SK-N-SH (cell line): ENCODE data around the gene TMCC3. TPM values are rescaled to one million over a fixed set of nuclear protein-coding genes. Genes with fewer than 3 reads are reported as not detected.

Experiments
- CTCF ChIA-PET: fragments of 300-600, 350-600 bp; formaldehyde crosslinking; extraction: SDS; loops from one replicate; lab custom pipeline; 2021; lab: Yijun Ruan, JAX
- POLR2A ChIA-PET: fragments of 350-600 bp; sonication (Branson Sonifier 250); formaldehyde crosslinking; extraction: SDS; loops from one replicate; lab custom pipeline; 2020; ENCODE audit warnings: antibody characterized with exemption, inconsistent platforms; lab: Yijun Ruan, JAX
- DNase-seq: peaks from one replicate; pipeline ENCODE4 v3.0.0; 2012
- H2AFZ ChIP-seq: fragments of 200-600 bp; sonication (generic); 2 replicates; pipeline ENCODE4 v1.8.1; 2016; ENCODE audit warnings: antibody characterized with exemption, mild to moderate bottlenecking, low read depth
- H3F3A ChIP-seq: fragments of 200-600 bp; sonication (generic); replicated peaks from 2 replicates; pipeline ENCODE3; 2016; ENCODE audit warnings: antibody characterized with exemption, mild to moderate bottlenecking; ENCODE audit not compliant: insufficient read depth
- H3K27ac ChIP-seq, 2 experiments: fragments of 200-500 bp in 1 of 2; fragments of 200-600 bp in 1 of 2; sonication (Bioruptor generic) in 1 of 2; sonication (generic), shearing (Covaris generic) in 1 of 2; 2 replicates each; pipeline versions ENCODE4 v1.5.1 to v1.6.1; 2014 to 2016; ENCODE audit warnings: low read depth in 2 of 2, inconsistent platforms in 1 of 2, low read length in 1 of 2, mild to moderate bottlenecking in 1 of 2, mixed read lengths in 1 of 2
- H3K27me3 ChIP-seq: fragments of 200-600 bp; sonication (generic), shearing (Covaris generic); 2 replicates; pipeline ENCODE4 v1.6.1; 2016; ENCODE audit warnings: mixed run types; ENCODE audit not compliant: insufficient read depth
- H3K36me3 ChIP-seq, 2 experiments: fragments of 200-500 bp in 1 of 2; fragments of 200-600 bp in 1 of 2; sonication (Bioruptor generic) in 1 of 2; sonication (generic) in 1 of 2; replicated peaks in 1 of 2; 2 replicates each; pipeline versions ENCODE3 to v1.5.1; 2014 to 2016; ENCODE audit warnings: low read length in 1 of 2, mild to moderate bottlenecking in 1 of 2; ENCODE audit not compliant: insufficient read depth in 2 of 2, control insufficient read depth in 1 of 2
- H3K4me1 ChIP-seq, 2 experiments: fragments of 200-500 bp in 1 of 2; fragments of 200-600 bp in 1 of 2; sonication (Bioruptor generic) in 1 of 2; sonication (generic), shearing (Covaris generic) in 1 of 2; 2 replicates each; pipeline versions ENCODE4 v1.5.1 to v1.6.1; 2014 to 2016; ENCODE audit warnings: low read depth in 1 of 2, low read length in 1 of 2, mixed run types in 1 of 2; ENCODE audit not compliant: insufficient read depth in 2 of 2, control insufficient read depth in 1 of 2
- H3K4me2 ChIP-seq: fragments of 200-600 bp; sonication (generic), shearing (Covaris generic); 2 replicates; pipeline ENCODE4 v1.6.1; 2017; ENCODE audit warnings: mixed run types
- H3K4me3 ChIP-seq, 2 experiments: fragments of 200-500 bp in 1 of 2; fragments of 200-600 bp in 1 of 2; sonication (Bioruptor generic) in 1 of 2; sonication (generic), shearing (Covaris generic) in 1 of 2; 2 replicates each; pipeline versions ENCODE4 v1.5.1 to v1.8.1; 2014 to 2016; ENCODE audit warnings: low read depth in 2 of 2, inconsistent platforms in 1 of 2, low read length in 1 of 2, mild to moderate bottlenecking in 1 of 2, mixed read lengths in 1 of 2, moderate library complexity in 1 of 2
- H3K79me2 ChIP-seq: fragments of 200-600 bp; sonication (generic); 2 replicates; pipeline ENCODE4 v1.8.1; 2017; ENCODE audit warnings: mild to moderate bottlenecking; ENCODE audit not compliant: insufficient read depth
- H3K9ac ChIP-seq: fragments of 200-600 bp; sonication (generic); 2 replicates; pipeline ENCODE4 v1.6.1; 2017; ENCODE audit warnings: mixed run types
- H3K9me2 ChIP-seq: fragments of 200-600 bp; sonication (generic); 2 replicates; pipeline ENCODE4 v1.6.1; 2017; ENCODE audit warnings: mixed run types
- H3K9me3 ChIP-seq: fragments of 200-600 bp; sonication (generic); 2 replicates; pipeline ENCODE4 v1.6.1; 2017; ENCODE audit warnings: mixed run types, mild to moderate bottlenecking, moderate library complexity
- H4K20me1 ChIP-seq: fragments of 200-600 bp; sonication (generic); 2 replicates; pipeline ENCODE4 v1.6.1; 2017; ENCODE audit warnings: mild to moderate bottlenecking, mixed run types; ENCODE audit not compliant: insufficient read depth
- EP300 ChIP-seq, 2 experiments: IDR thresholded peaks; 2 replicates each; pipeline versions ENCODE4 v1.4.0 to v1.6.1; 2012; ENCODE audit warnings: borderline replicate concordance in 1 of 2, low read depth in 1 of 2, low read length in 1 of 2
- FOXJ3 ChIP-seq: sonication (generic); formaldehyde crosslinking; IDR thresholded peaks from 2 replicates; pipeline ENCODE4 v1.5.1; 2020; ENCODE audit warnings: mild to moderate bottlenecking, missing genetic modification reagents
- NFIC ChIP-seq: IDR thresholded peaks from 2 replicates; pipeline ENCODE4 v1.4.0; 2012; ENCODE audit warnings: borderline replicate concordance
- POLR2AphosphoS5 ChIP-seq: IDR thresholded peaks from 2 replicates; pipeline ENCODE4 v1.6.1; 2012; ENCODE audit warnings: low read depth, low read length
- RXRA ChIP-seq: IDR thresholded peaks from 2 replicates; pipeline ENCODE4 v1.4.0; 2012; ENCODE audit warnings: low read depth, mild to moderate bottlenecking, borderline replicate concordance
- SIN3A ChIP-seq: IDR thresholded peaks from 2 replicates; pipeline ENCODE4 v1.6.1; 2012; ENCODE audit warnings: low read depth, mild to moderate bottlenecking, low read length, moderate library complexity, borderline replicate concordance
- TEAD4 ChIP-seq: IDR thresholded peaks from 2 replicates; pipeline ENCODE4 v1.4.0; 2012; ENCODE audit warnings: mild to moderate bottlenecking, borderline replicate concordance; ENCODE audit not compliant: insufficient read depth
- WGBS: methylation state at CpG from one replicate; pipeline ENCODE4 v1.1.6; 2017; ENCODE audit warnings: low lambda C conversion rate; 5-methylcytosine and 5-hydroxymethylcytosine counted together
- polyA plus RNA-seq, 3 experiments: library from polyadenylated mRNA; depleted of rRNA; stranded (reverse); fragments of >200 nt; gene quantifications; 2 replicates each; pipeline ENCODE4 v1.2.3, GENCODE V29; 2012
- TF ChIP-seq, protein P1 (sequence below): IDR thresholded peaks from 2 replicates; pipeline ENCODE4 v1.4.0; 2012; ENCODE audit warnings: low read depth, borderline replicate concordance
- TF ChIP-seq, protein P2 (sequence below): fragments of 150-350 bp; IDR thresholded peaks from 2 replicates; pipeline ENCODE4 v1.6.1; 2017; ENCODE audit warnings: antibody characterized with exemption, low read length, low read depth, borderline replicate concordance

TMCC3 gene
- polyA plus RNA-seq, 1 of the 3 experiments (the other 2 are of a cell fraction) = 0.53 TPM

DNA sequence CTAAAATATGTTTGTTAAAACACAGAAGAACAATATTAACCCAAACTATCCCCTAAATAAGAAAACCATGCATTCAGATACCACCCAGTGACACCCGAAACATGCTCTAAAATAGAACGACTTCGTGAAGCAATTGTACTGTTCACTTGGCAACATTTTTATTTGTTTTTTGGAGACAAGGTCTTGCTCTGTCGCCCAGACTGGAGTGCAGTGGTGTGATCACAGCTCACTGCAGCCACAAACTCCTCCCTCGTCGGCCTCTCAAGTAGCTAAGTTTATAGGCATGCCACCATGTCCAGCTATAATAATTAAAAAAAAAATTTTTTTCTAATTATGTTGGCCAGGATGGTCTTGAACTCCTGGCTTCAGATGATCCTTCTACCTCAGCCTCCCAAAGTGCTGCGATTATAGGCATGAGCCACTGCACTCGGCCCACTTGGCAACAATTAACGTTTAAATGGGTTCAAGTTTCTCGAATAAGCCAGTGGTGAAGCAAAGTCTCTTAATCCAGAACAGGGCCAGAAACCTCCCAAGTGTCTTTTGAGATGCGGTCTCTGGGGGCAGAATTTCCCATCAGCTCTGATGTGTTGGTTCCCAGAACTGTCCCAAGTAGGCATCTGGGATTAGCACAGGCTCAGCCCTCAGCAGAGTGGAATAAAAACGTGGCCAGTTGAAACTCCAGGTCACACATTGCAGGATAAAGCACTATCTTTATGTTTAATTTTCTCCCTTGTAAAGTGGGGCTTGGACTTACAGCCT is 74.5 kb downstream of the TMCC3 start (continued):
- TF ChIP-seq SIN3A = no peak
- TF ChIP-seq, protein P1, sequence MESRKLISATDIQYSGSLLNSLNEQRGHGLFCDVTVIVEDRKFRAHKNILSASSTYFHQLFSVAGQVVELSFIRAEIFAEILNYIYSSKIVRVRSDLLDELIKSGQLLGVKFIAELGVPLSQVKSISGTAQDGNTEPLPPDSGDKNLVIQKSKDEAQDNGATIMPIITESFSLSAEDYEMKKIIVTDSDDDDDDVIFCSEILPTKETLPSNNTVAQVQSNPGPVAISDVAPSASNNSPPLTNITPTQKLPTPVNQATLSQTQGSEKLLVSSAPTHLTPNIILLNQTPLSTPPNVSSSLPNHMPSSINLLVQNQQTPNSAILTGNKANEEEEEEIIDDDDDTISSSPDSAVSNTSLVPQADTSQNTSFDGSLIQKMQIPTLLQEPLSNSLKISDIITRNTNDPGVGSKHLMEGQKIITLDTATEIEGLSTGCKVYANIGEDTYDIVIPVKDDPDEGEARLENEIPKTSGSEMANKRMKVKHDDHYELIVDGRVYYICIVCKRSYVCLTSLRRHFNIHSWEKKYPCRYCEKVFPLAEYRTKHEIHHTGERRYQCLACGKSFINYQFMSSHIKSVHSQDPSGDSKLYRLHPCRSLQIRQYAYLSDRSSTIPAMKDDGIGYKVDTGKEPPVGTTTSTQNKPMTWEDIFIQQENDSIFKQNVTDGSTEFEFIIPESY = no peak

DNA sequence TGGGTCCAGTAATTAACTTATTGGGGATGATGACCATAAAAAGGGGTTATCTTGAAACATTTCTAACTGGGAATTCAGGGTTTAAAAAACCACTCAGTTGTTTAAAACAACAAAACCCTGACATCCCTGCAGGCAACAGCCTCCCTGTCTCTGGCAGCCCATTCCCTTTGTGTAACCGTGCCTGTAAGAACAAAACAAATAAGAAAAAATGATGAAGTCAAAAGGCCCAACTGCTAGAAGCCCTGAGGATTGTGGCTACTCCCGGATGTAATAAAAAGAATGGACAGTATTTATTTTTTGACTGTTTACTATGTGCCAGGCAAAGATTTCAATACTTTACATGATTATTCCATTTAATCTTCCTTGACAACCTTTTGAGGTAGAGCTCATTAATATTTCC is 75.3 kb downstream of the TMCC3 start:
- CTCF ChIA-PET = no interaction called here

DNA sequence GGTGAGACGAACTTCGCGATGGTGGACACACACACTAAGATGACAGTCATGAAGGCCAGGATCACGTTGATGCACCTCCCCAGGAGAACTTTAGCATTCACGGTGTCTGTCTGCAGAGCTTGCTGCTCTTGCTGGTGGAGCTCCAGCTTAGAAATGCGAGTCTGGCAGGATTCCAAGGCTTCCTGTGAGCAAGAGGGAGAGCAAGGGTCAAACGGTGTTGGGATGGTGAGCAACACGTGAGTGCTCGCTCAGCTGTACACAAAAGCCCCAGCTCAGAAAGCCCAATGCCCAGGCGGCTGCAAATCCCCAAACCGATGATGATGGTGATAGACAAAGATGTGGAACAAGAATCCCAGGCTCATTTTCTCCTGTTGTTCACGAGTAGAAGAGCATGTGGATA is 78.8 kb downstream of the TMCC3 start:
- no peaks in the 10 kb centered on the region for H3K9me3 ChIP-seq
- H4K20me1 ChIP-seq = no peaks in the 10 kb centered on the region
- no peaks in the 10 kb centered on the region; the same call in 1 of the 2 replicates for H3K27me3 ChIP-seq
- H3K9ac ChIP-seq = no peak overlapping the region
- POLR2A ChIA-PET = no interaction called here
- H3K4me3 ChIP-seq = no peak overlapping the region
- no peaks in the 10 kb centered on the region for H3K36me3 ChIP-seq
- no peak for DNase-seq
- H3K79me2 ChIP-seq = no peaks in the 10 kb centered on the region
- CTCF ChIA-PET = no interaction called here
- WGBS = 77% methylated on average over 7 of the region's 12 CpGs
- TF ChIP-seq NFIC = peak; percentile 69
- TF ChIP-seq EP300 (IDR thresholded peaks at IDR 0.05; ENCODE audit: borderline replicate concordance in 1 of 2, low read depth in 1 of 2, low read length in 1 of 2) = no peak
- TF ChIP-seq, all 33 proteins: peak for 1
- Histone ChIP-seq H2AFZ (no peak overlapping the region), H3K27ac (no peak overlapping the region), H3K4me2 (no peak overlapping the region), H3K4me1 (peaks cover 0 to 2% of the 10 kb centered on the region in 2 experiments; a peak in 1 of 4 replicates), H3F3A (no peaks in the 10 kb centered on the region), H3K9me2 (no peaks in the 10 kb centered on the region)

More for the DNA sequence above, 75.3 kb downstream of the TMCC3 start:
- Histone ChIP-seq H2AFZ (no peak overlapping the region), H3F3A (no peaks in the 10 kb centered on the region), H3K4me1 (peaks cover 0 to 4% of the 10 kb centered on the region in 2 experiments; a peak in 1 of 4 replicates), H3K9me2 (no peaks in the 10 kb centered on the region), H3K4me3 (no peak overlapping the region), H3K36me3 (no peaks in the 10 kb centered on the region), H3K9ac (no peak overlapping the region), H4K20me1 (no peaks in the 10 kb centered on the region), H3K27me3 (no peaks in the 10 kb centered on the region), H3K27ac (no peak overlapping the region), H3K9me3 (no peaks in the 10 kb centered on the region), H3K4me2 (no peak overlapping the region), H3K79me2 (no peaks in the 10 kb centered on the region)
- WGBS = 49% methylated on average over 2 of the region's 2 CpGs
- no peak for DNase-seq
- POLR2A ChIA-PET = no interaction called here
- TF ChIP-seq POLR2AphosphoS5 (no peak), FOXJ3 (CRISPR knock-in tag) (no peak), RXRA (no peak), SIN3A (no peak), TEAD4 (no peak), EP300 (IDR thresholded peaks at IDR 0.05; ENCODE audit: borderline replicate concordance in 1 of 2, low read depth in 1 of 2, low read length in 1 of 2) (no peak)
- TF ChIP-seq, protein P2, sequence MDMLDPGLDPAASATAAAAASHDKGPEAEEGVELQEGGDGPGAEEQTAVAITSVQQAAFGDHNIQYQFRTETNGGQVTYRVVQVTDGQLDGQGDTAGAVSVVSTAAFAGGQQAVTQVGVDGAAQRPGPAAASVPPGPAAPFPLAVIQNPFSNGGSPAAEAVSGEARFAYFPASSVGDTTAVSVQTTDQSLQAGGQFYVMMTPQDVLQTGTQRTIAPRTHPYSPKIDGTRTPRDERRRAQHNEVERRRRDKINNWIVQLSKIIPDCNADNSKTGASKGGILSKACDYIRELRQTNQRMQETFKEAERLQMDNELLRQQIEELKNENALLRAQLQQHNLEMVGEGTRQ = no peak
